COLO829 (cell line): ENCODE results near the gene EGFL8.
"Not testable (repeated sequence)": the region's sequence is repeated elsewhere in the genome, so short reads cannot be mapped to it uniquely, and the experiment has no call there.

Source experiments
- DNase-seq: peaks from one replicate; pipeline ENCODE4 v3.0.0; 2012; ENCODE audit warnings: low spot score

The EGFL8 gene

GRCh38 chr6:32183483-32184083 is 19.2 kb downstream of the EGFL8 start:
- DNase-seq, result no peak

- DNase-seq, result no peak
These were observed 19.8 kb downstream of the EGFL8 start, which contains the start of gene AGER for GRCh38 chr6:32184084-32184640. Gene AGER, minus strand, starts transcription at chr6:32184253. Its CDS starts 31 bp downstream, at chr6:32184222.

GRCh38 chr6:32185681-32186131 is 21.3 kb downstream of the EGFL8 start:
- DNase-seq, result peak; percentile 78

GRCh38 chr6:32186151-32186840 is 21.9 kb downstream of the EGFL8 start:
- not testable (repeated sequence) for DNase-seq

GRCh38 chr6:32187009-32187709 is 22.8 kb downstream of the EGFL8 start:
- DNase-seq, result no peak

- not testable (repeated sequence) for DNase-seq
These were observed 23.5 kb downstream of the EGFL8 start for GRCh38 chr6:32187725-32188380.

GRCh38 chr6:32188381-32189068 is 24.1 kb downstream of the EGFL8 start:
- no peak for DNase-seq

GRCh38 chr6:32189069-32189741 is 24.8 kb downstream of the EGFL8 start:
- no peak for DNase-seq

- DNase-seq, result no peak
These were observed 25.3 kb downstream of the EGFL8 start for GRCh38 chr6:32189742-32190053.

GRCh38 chr6:32190054-32190851 is 25.9 kb downstream of the EGFL8 start, which contains the start of gene PBX2:
Gene PBX2, minus strand, starts transcription at chr6:32190202. Its CDS starts 287 bp downstream, at chr6:32189915.
- DNase-seq, result peak; percentile 82

- no peak for DNase-seq
These were observed 26.7 kb downstream of the EGFL8 start for GRCh38 chr6:32190911-32191677.

- DNase-seq, result no peak
These were observed 27.6 kb downstream of the EGFL8 start for GRCh38 chr6:32191696-32192607.

- DNase-seq, result no peak
These were observed 28.2 kb downstream of the EGFL8 start, which contains the start of gene GPSM3 for GRCh38 chr6:32192608-32193039. Gene GPSM3, minus strand, starts transcription at chr6:32192643. Its CDS starts 130 bp downstream, at chr6:32192513.

GRCh38 chr6:32193096-32193495 is 28.7 kb downstream of the EGFL8 start:
- DNase-seq, result not testable (repeated sequence)

- no peak for DNase-seq
These were observed 30.0 kb downstream of the EGFL8 start for GRCh38 chr6:32194388-32194787.

GRCh38 chr6:32194825-32195651 is 30.6 kb downstream of the EGFL8 start:
- DNase-seq, result peak; percentile 64

- DNase-seq, result peak; percentile 99
These were observed 31.2 kb downstream of the EGFL8 start for GRCh38 chr6:32195652-32195901.
